Hepatocyte (in vitro differentiated cells): ENCODE data around the gene SWAP70. TPM values are rescaled to one million over a fixed set of nuclear protein-coding genes. Genes with fewer than 3 reads are reported as not detected.

Experiments
- DNase-seq: peaks from one replicate; pipeline ENCODE4 v3.0.0-alpha.2; 2016; ENCODE audit warnings: low spot score
- H2AFZ ChIP-seq: fragments of 200-600 bp; sonication (generic); 2 replicates; pipeline ENCODE4 v1.6.0; 2016; ENCODE audit warnings: antibody characterized with exemption, mild to moderate bottlenecking
- H3K27ac ChIP-seq: fragments of 200-600 bp; sonication (generic); 2 replicates; pipeline ENCODE4 v1.5.1; 2016; ENCODE audit warnings: mild to moderate bottlenecking
- H3K27me3 ChIP-seq: fragments of 200-600 bp; sonication (generic); 2 replicates; pipeline ENCODE4 v1.6.1; 2016
- H3K36me3 ChIP-seq: fragments of 200-600 bp; sonication (generic); replicated peaks from 2 replicates; pipeline ENCODE4 v1.5.1; 2016; ENCODE audit warnings: low read depth; ENCODE audit not compliant: insufficient read depth
- H3K4me1 ChIP-seq: fragments of 200-600 bp; sonication (generic); 2 replicates; pipeline ENCODE4 v1.5.1; 2016; ENCODE audit warnings: mild to moderate bottlenecking, moderate library complexity; ENCODE audit not compliant: insufficient read depth
- H3K4me2 ChIP-seq: fragments of 200-600 bp; sonication (generic); 2 replicates; pipeline ENCODE4 v1.6.0; 2016
- H3K4me3 ChIP-seq: fragments of 200-600 bp; sonication (generic); 2 replicates; pipeline ENCODE4 v1.5.1; 2016; ENCODE audit warnings: mild to moderate bottlenecking
- H3K79me2 ChIP-seq: fragments of 200-600 bp; sonication (generic); 2 replicates; pipeline ENCODE4 v1.6.0; 2017; ENCODE audit warnings: mild to moderate bottlenecking
- H3K9me2 ChIP-seq: fragments of 200-600 bp; sonication (generic); replicated peaks from 2 replicates; pipeline ENCODE4 v1.6.0; 2017; ENCODE audit warnings: mild to moderate bottlenecking; ENCODE audit not compliant: insufficient read depth
- H3K9me3 ChIP-seq: fragments of 200-600 bp; sonication (generic); 2 replicates; pipeline ENCODE4 v1.5.1; 2016; ENCODE audit warnings: low read depth, mild to moderate bottlenecking
- H4K20me1 ChIP-seq: fragments of 200-600 bp; sonication (generic); 2 replicates; pipeline ENCODE4 v1.6.0; 2016; ENCODE audit warnings: mild to moderate bottlenecking; ENCODE audit not compliant: insufficient read depth, poor library complexity, severe bottlenecking
- EZH2 ChIP-seq: fragments of 200-600 bp; sonication (generic); IDR thresholded peaks from 2 replicates; pipeline ENCODE4 v1.6.1; 2016; ENCODE audit warnings: antibody characterized with exemption, mild to moderate bottlenecking, borderline replicate concordance
- EZH2phosphoT487 ChIP-seq: fragments of 200-600 bp; sonication (generic); IDR thresholded peaks from one replicate; pipeline ENCODE4 v1.6.1; 2018; ENCODE audit warnings: antibody characterized with exemption, mild to moderate bottlenecking, low read depth, moderate library complexity; ENCODE audit not compliant: unreplicated experiment, severe bottlenecking
- WGBS: methylation state at CpG from one replicate; pipeline ENCODE4 v1.1.6; 2016; ENCODE audit warnings: low lambda C conversion rate; ENCODE audit errors: missing lambda C conversion rate; 5-methylcytosine and 5-hydroxymethylcytosine counted together
- polyA plus RNA-seq: library from polyadenylated mRNA; unstranded; fragments of >200 nt; fragmentation: Nextera tagmentation; extraction: Ambion mirVana; gene quantifications from 2 replicates; pipeline ENCODE4 v1.2.1, GENCODE V29; 2016
- total RNA-seq: library from RNA; depleted of rRNA; stranded (reverse); fragments of >200 nt; gene quantifications from 2 replicates; pipeline ENCODE4 v1.2.3, GENCODE V29; 2014
- TF ChIP-seq, protein P1 (sequence below): fragments of 200-600 bp; sonication (generic); IDR thresholded peaks from 2 replicates; pipeline ENCODE4 v1.5.1; 2016; ENCODE audit warnings: antibody characterized with exemption, mild to moderate bottlenecking; ENCODE audit not compliant: poor library complexity

The SWAP70 gene
- total and polyA plus RNA-seq, 2 experiments from 2014 or later = 15.6 to 17.3 TPM

DNA sequence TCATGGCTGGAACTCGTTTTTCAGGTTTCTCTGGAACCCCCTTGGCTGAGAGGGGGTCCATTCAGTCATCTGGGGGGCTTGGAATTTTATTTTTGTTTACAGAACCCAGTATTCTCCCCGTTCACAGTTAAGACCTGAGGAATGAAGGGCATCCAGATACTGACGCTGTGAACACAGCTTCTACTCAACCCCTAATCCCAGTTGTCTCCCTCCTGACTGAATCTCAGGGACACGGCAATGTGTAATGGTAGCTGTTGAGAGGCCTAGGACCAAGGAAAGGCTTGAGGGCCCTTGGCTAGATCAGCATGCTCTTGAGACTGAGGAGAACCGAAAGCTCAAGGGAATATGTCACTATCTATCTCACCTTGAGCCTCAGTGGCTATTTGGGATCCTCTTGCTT lies 113.6 kb downstream of the SWAP70 start:
- Histone ChIP-seq H3K9me3 (no peaks in the 10 kb centered on the region), H3K4me3 (no peak overlapping the region), H2AFZ (no peak overlapping the region), H3K27ac (peak overlapping the region; percentile 50), H3K79me2 (no peaks in the 10 kb centered on the region), H4K20me1 (no peaks in the 10 kb centered on the region), H3K4me2 (no peak overlapping the region), H3K9me2 (no peaks in the 10 kb centered on the region), H3K36me3 (no peaks in the 10 kb centered on the region), H3K27me3 (no peaks in the 10 kb centered on the region), H3K4me1 (peaks cover 14% of the 10 kb centered on the region)
- DNase-seq = no peak
- no peak for TF ChIP-seq EZH2
- TF ChIP-seq, protein P1, sequence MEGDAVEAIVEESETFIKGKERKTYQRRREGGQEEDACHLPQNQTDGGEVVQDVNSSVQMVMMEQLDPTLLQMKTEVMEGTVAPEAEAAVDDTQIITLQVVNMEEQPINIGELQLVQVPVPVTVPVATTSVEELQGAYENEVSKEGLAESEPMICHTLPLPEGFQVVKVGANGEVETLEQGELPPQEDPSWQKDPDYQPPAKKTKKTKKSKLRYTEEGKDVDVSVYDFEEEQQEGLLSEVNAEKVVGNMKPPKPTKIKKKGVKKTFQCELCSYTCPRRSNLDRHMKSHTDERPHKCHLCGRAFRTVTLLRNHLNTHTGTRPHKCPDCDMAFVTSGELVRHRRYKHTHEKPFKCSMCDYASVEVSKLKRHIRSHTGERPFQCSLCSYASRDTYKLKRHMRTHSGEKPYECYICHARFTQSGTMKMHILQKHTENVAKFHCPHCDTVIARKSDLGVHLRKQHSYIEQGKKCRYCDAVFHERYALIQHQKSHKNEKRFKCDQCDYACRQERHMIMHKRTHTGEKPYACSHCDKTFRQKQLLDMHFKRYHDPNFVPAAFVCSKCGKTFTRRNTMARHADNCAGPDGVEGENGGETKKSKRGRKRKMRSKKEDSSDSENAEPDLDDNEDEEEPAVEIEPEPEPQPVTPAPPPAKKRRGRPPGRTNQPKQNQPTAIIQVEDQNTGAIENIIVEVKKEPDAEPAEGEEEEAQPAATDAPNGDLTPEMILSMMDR = no peak
- TF ChIP-seq EZH2phosphoT487 = no peak
- 70% methylated on average over 5 of the region's 5 CpGs for WGBS

DNA sequence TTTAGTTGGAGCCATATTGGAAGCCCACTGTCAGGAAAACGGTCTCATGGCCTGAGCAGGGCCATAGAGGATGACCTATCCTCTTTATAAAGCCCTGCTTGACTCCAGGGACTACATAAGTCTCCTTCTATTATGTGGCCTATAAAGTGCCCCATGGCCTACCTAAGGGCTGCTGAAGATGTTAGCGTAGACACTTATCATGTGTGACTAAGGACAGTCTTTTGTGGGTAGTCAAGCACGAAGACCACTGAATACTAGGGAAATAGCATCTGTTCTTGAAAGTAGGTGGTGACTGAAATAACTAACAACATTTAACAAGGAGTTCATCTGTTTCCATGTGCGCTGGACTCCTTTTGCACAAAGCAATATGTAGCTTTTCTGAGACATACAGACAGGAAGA lies 117.1 kb downstream of the SWAP70 start:
- 92% methylated on average over 4 of the region's 4 CpGs for WGBS
- Histone ChIP-seq H3K4me1 (peaks cover 7% of the 10 kb centered on the region), H4K20me1 (no peaks in the 10 kb centered on the region), H3K9me2 (no peaks in the 10 kb centered on the region), H3K27me3 (no peaks in the 10 kb centered on the region), H3K27ac (no peak overlapping the region), H3K4me3 (no peak overlapping the region), H3K79me2 (no peaks in the 10 kb centered on the region), H3K4me2 (no peak overlapping the region), H2AFZ (no peak overlapping the region), H3K9me3 (no peaks in the 10 kb centered on the region), H3K36me3 (no peaks in the 10 kb centered on the region)
- TF ChIP-seq EZH2phosphoT487 (no peak), EZH2 (no peak)
- TF ChIP-seq, protein P1 = no peak
- no peak for DNase-seq

DNA sequence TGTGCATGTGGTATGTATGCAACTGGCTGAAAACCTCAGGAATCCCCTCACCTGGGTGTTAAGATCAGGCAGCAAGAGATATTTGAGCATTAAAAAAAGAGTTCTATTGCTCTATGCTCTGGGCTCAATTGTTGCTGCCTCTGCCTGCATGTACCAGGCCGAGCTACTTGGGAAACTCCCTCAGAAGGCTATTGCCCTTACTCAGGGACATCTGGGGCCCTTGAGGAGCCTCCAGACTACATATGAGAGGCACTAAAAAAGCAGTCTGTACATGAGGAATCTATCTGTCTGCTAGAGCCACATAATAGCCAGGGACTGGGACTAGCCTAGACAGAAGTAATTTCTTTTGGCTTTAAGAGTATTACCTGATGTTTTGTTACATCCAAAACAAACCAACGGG lies 120.1 kb downstream of the SWAP70 start:
- Histone ChIP-seq H3K27ac (peak overlapping the region; percentile 0), H3K36me3 (no peaks in the 10 kb centered on the region), H3K9me2 (no peaks in the 10 kb centered on the region), H3K27me3 (no peaks in the 10 kb centered on the region), H3K4me2 (no peak overlapping the region), H2AFZ (no peak overlapping the region), H4K20me1 (no peaks in the 10 kb centered on the region), H3K9me3 (no peaks in the 10 kb centered on the region), H3K79me2 (no peaks in the 10 kb centered on the region), H3K4me1 (no peaks in the 10 kb centered on the region), H3K4me3 (no peak overlapping the region)
- TF ChIP-seq EZH2 (no peak), EZH2phosphoT487 (no peak)
- TF ChIP-seq, protein P1 = no peak
- WGBS = 84% methylated on average over 2 of the region's 2 CpGs
- DNase-seq = no peak
